GM18867 (cell line): ENCODE measurements around the gene UBAC2.
"Not testable (repeated sequence)": the region's sequence is repeated elsewhere in the genome, so short reads cannot be mapped to it uniquely, and the experiment has no call there.

Source experiments
- ATAC-seq: cut with Tn5 transposase; IDR thresholded peaks from one replicate; pipeline ENCODE4 v1.9.1; 2021; ENCODE audit warnings: mild to moderate bottlenecking, moderate library complexity; ENCODE audit not compliant: unreplicated experiment

Gene UBAC2

GRCh38 chr13:99406799-99407201 is 206.1 kb downstream of the UBAC2 start:
- ATAC-seq: no peak

GRCh38 chr13:99407906-99408702 is 207.4 kb downstream of the UBAC2 start:
- no peak for ATAC-seq

- no peak for ATAC-seq
Observed at GRCh38 chr13:99408703-99409000, 208.0 kb downstream of the UBAC2 start.

- ATAC-seq: not testable (repeated sequence)
Observed at GRCh38 chr13:99409461-99410083, 208.9 kb downstream of the UBAC2 start.

GRCh38 chr13:99410646-99411475 is 210.2 kb downstream of the UBAC2 start:
- not testable (repeated sequence) for ATAC-seq

- ATAC-seq: no peak
Observed at GRCh38 chr13:99412856-99413255, 212.2 kb downstream of the UBAC2 start.

- no peak for ATAC-seq
Observed at GRCh38 chr13:99414048-99414995, 213.7 kb downstream of the UBAC2 start.

- ATAC-seq: no peak
Observed at GRCh38 chr13:99415014-99415650, 214.5 kb downstream of the UBAC2 start.

- no peak for ATAC-seq
Observed at GRCh38 chr13:99415851-99416331, 215.2 kb downstream of the UBAC2 start.

GRCh38 chr13:99416411-99417121 is 215.9 kb downstream of the UBAC2 start:
- ATAC-seq: no peak

- no peak for ATAC-seq
Observed at GRCh38 chr13:99417201-99418102, 216.8 kb downstream of the UBAC2 start.

- ATAC-seq: no peak
Observed at GRCh38 chr13:99418103-99418842, 217.6 kb downstream of the UBAC2 start.

- ATAC-seq: no peak
Observed at GRCh38 chr13:99418843-99419140, 218.1 kb downstream of the UBAC2 start.

GRCh38 chr13:99419591-99420243 is 219.1 kb downstream of the UBAC2 start:
- no peak for ATAC-seq

- no peak for ATAC-seq
Observed at GRCh38 chr13:99421271-99421670, 220.6 kb downstream of the UBAC2 start.

GRCh38 chr13:99421758-99422585 is 221.3 kb downstream of the UBAC2 start:
- no peak for ATAC-seq
